Gastrocnemius medialis (tissue), 4 donors: ENCODE measurements around the gene NAV1.

Experiments
- POLR2A ChIP-seq, 2 donors: fragments of 450-650 bp; IDR thresholded peaks; one replicate each; pipeline ENCODE4 v1.6.1; 2017; ENCODE audit warnings: antibody characterized with exemption in 2 of 2, mild to moderate bottlenecking in 2 of 2, moderate library complexity in 2 of 2
- TF ChIP-seq, protein P1 (sequence below), 5 experiments: fragments of 450-650 bp in 3 of 5; fragments of 200-600 bp in 2 of 5; sonication (generic) in 2 of 5; IDR thresholded peaks in 4 of 5; conservative IDR thresholded peaks in 1 of 5; 1 replicate in 4 of 5; 2 replicates in 1 of 5; pipeline ENCODE4 v1.5.1; 2016 to 2019; ENCODE audit warnings: antibody characterized with exemption in 5 of 5, mild to moderate bottlenecking in 3 of 5, moderate library complexity in 3 of 5

DNA sequence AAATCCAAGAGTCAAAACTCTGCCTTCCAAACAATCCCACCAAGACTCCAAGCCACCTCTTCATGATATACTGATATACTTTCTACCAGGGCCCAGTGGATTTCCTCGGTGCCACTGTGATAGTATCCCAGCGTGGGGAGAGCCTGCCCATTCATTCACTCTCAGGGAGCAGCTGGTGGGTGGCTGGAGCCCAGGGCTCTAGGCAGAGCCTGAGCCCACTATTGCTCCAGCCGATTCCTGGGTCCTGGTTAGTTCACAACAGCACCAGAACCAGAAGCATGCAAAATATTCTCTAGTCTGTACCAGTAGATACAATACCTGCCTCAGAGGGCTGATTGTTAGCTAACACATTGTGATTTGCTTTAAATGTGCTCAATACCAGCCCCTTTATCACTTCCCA, 32.8 kb upstream of the NAV1 start:
- TF ChIP-seq, protein P1, sequence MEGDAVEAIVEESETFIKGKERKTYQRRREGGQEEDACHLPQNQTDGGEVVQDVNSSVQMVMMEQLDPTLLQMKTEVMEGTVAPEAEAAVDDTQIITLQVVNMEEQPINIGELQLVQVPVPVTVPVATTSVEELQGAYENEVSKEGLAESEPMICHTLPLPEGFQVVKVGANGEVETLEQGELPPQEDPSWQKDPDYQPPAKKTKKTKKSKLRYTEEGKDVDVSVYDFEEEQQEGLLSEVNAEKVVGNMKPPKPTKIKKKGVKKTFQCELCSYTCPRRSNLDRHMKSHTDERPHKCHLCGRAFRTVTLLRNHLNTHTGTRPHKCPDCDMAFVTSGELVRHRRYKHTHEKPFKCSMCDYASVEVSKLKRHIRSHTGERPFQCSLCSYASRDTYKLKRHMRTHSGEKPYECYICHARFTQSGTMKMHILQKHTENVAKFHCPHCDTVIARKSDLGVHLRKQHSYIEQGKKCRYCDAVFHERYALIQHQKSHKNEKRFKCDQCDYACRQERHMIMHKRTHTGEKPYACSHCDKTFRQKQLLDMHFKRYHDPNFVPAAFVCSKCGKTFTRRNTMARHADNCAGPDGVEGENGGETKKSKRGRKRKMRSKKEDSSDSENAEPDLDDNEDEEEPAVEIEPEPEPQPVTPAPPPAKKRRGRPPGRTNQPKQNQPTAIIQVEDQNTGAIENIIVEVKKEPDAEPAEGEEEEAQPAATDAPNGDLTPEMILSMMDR (IDR thresholded peaks at IDR 0.05 in 4 of 5, conservative IDR thresholded peaks at IDR 0.05 in 1 of 5) = no peak
- TF ChIP-seq POLR2A (IDR thresholded peaks at IDR 0.05) = no peak
